NCI-H2029 (cell line): ENCODE data around the gene MAGI1.
A peak's percentile ranks its signal among the peaks of the same experiment; 100 is the strongest.

Experiments
- DNase-seq: peaks from one replicate; lab custom pipeline; 2025; lab: John Stamatoyannopoulos, UW

MAGI1 gene

GRCh38 chr3:65971293-65972252 is 67.1 kb downstream of the MAGI1 start:
- no peak for DNase-seq

- no peak for DNase-seq
Observed at GRCh38 chr3:65968996-65969395, 69.7 kb downstream of the MAGI1 start.

- DNase-seq = no peak
Observed at GRCh38 chr3:65967451-65967850, 71.3 kb downstream of the MAGI1 start.

GRCh38 chr3:65964838-65965237 is 73.9 kb downstream of the MAGI1 start:
- DNase-seq = no peak

GRCh38 chr3:65963787-65964677 is 74.7 kb downstream of the MAGI1 start:
- no peak for DNase-seq

GRCh38 chr3:65961733-65962132 is 77.0 kb downstream of the MAGI1 start:
- DNase-seq = no peak

GRCh38 chr3:65961128-65961527 is 77.6 kb downstream of the MAGI1 start:
- no peak for DNase-seq

- DNase-seq = no peak
Observed at GRCh38 chr3:65960087-65960486, 78.6 kb downstream of the MAGI1 start.

GRCh38 chr3:65958216-65958615 is 80.5 kb downstream of the MAGI1 start:
- DNase-seq = no peak

- no peak for DNase-seq
Observed at GRCh38 chr3:65955792-65956477, 82.8 kb downstream of the MAGI1 start.

- peak; percentile 31 for DNase-seq
Observed at GRCh38 chr3:65953881-65954733, 84.6 kb downstream of the MAGI1 start.

GRCh38 chr3:65953301-65953812 is 85.4 kb downstream of the MAGI1 start:
- DNase-seq = peak; percentile 89

GRCh38 chr3:65952842-65953241 is 85.9 kb downstream of the MAGI1 start:
- no peak for DNase-seq

- no peak for DNase-seq
Observed at GRCh38 chr3:65951836-65952505, 86.7 kb downstream of the MAGI1 start.

GRCh38 chr3:65950340-65951326 is 88.1 kb downstream of the MAGI1 start:
- DNase-seq = no peak

GRCh38 chr3:65948841-65949573 is 89.7 kb downstream of the MAGI1 start:
- no peak for DNase-seq

- DNase-seq = peak; percentile 84
Observed at GRCh38 chr3:65946438-65946837, 92.3 kb downstream of the MAGI1 start.

GRCh38 chr3:65945953-65946352 is 92.8 kb downstream of the MAGI1 start:
- no peak for DNase-seq
